ENCODE data around the gene TSPAN5. TPM values are rescaled to one million over a fixed set of nuclear protein-coding genes. Genes with fewer than 3 reads are reported as not detected.
A peak's percentile ranks its signal among the peaks of the same experiment; 100 is the strongest.

TSPAN5 gene
- total RNA-seq, 2 experiments from 2014 or later = 1.8 to 2.8 TPM

DNA sequence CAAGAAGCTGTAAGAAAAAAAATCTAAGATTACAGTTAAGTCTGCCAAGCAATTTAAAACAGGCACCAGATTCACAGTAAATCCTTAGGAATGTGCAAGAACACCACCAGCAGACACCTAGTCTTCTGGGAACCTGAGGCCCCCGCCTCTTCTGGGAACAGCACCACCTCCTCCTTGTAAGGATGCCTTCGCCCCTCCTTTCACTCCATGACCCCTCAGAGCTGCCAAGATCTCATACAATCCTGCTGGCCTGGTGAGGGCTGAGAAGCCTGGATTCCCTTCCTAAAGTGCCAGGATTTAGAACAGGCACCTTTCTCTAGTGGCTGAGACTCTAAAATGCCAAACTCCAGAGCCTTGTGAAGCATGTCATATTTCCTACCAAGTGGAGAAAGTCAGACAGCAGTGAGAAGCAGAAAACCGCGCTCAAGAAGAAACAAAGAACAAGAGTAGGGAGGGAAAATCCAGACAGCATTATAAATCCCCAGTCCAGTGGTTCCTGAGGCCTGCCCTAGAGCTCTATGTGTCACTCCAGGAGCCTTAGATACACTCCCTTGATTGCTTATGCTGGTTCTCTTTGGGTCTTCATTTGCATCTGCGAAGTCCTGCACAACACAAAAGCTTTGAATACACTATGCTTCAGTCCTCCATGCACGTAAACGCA lies 166.4 kb downstream of the TSPAN5 start:
- no peaks in the 10 kb centered on the region for H3K36me3 ChIP-seq (ENCODE audit: insufficient read depth, low read length)
- ChIA-PET CTCF (no interaction called here), POLR2A (no interaction called here)
- no peaks in the 10 kb centered on the region for H3K9me3 Mint-ChIP-seq
- intact Hi-C loops (cut with DNase I, micrococcal nuclease) = no loop called here
- H3K4me1 Mint-ChIP-seq (ENCODE audit: low read depth) = peaks cover 21% of the 10 kb centered on the region
- ATAC-seq (ENCODE audit: poor library complexity) (no peak), DNase-seq (no peak)
- no peak overlapping the region for H3K27ac ChIP-seq (ENCODE audit: low read depth in 1 of 2, low read length in 2 of 2)
- H3K4me3 Mint-ChIP-seq = no peak overlapping the region
- H3K27me3 ChIP-seq (ENCODE audit: control insufficient read depth in 1 of 2, insufficient read depth in 2 of 2, low read length in 2 of 2) = no peaks in the 10 kb centered on the region
- H3K4me3 ChIP-seq (ENCODE audit: low read length) = no peak overlapping the region
- no peak for TF ChIP-seq CTCF (IDR thresholded peaks at IDR 0.05)
- H3K4me1 ChIP-seq (ENCODE audit: insufficient read depth, low read length) = no peaks in the 10 kb centered on the region
- no peak overlapping the region for H3K27ac Mint-ChIP-seq
- no peaks in the 10 kb centered on the region for H3K27me3 Mint-ChIP-seq
- H3K36me3 Mint-ChIP-seq (ENCODE audit: low read depth) = no peaks in the 10 kb centered on the region
- no peaks in the 10 kb centered on the region for H3K9me3 ChIP-seq (ENCODE audit: control insufficient read depth in 1 of 2, insufficient read depth in 1 of 2, low read length in 2 of 2)

DNA sequence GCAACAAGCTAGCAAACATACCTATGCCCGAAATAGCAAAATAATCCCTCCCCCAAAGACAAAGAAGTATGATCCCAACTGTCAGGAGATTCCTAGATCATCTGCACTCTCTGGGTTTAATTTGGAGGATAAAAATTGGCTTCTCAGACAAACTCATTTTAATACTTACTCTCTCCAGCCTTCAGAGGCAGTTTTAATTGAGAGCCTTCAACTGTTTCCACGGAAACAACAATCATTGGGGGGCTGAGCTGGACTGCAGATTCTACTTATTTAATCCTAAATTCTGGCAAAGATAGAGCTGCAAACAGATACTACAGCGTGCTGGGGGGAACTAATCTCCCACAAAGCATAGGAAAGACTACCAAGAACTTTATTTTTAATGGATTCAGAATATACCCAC lies 168.2 kb downstream of the TSPAN5 start:
- Mint-ChIP-seq H3K27ac (no peak overlapping the region), H3K4me3 (no peak overlapping the region), H3K4me1 (ENCODE audit: low read depth) (peaks cover 37% of the 10 kb centered on the region), H3K36me3 (ENCODE audit: low read depth) (no peaks in the 10 kb centered on the region), H3K27me3 (no peaks in the 10 kb centered on the region), H3K9me3 (no peaks in the 10 kb centered on the region)
- Histone ChIP-seq H3K9me3 (ENCODE audit: control insufficient read depth in 1 of 2, insufficient read depth in 1 of 2, low read length in 2 of 2) (no peaks in the 10 kb centered on the region), H3K27ac (ENCODE audit: low read depth in 1 of 2, low read length in 2 of 2) (no peak overlapping the region), H3K27me3 (ENCODE audit: control insufficient read depth in 1 of 2, insufficient read depth in 2 of 2, low read length in 2 of 2) (no peaks in the 10 kb centered on the region), H3K4me1 (ENCODE audit: insufficient read depth, low read length) (peaks cover 3% of the 10 kb centered on the region), H3K36me3 (ENCODE audit: insufficient read depth, low read length) (no peaks in the 10 kb centered on the region), H3K4me3 (ENCODE audit: low read length) (no peak overlapping the region)
- POLR2A ChIA-PET = no interaction called here
- no peak for TF ChIP-seq CTCF (IDR thresholded peaks at IDR 0.05)
- ATAC-seq (ENCODE audit: poor library complexity) (no peak), DNase-seq (no peak)
- intact Hi-C loops (cut with DNase I, micrococcal nuclease) = no loop called here
- CTCF ChIA-PET = no interaction called here

DNA sequence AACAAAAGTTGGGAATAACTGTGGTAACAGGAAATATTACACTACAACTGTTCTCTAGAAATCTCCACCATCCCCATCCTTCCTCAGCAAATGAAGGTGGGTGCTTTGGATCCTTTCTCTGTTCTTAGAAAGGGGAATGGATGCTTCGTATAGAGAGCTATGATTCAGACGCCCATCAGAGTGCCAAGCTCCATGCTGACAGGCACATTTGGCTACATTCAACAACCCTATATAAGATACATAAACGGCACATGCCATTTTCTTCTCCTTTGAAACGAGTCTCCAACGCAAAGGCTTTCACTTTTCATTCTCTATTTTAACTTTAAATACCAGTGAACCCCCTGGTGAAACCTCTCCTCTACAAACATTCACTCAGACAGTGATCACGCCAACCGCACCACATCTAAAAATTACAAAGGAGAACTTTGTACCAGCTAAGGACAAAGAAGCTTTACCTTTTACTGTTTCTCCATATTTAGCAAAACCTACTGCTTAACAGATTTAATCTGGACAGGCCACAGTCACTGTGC lies 172.5 kb downstream of the TSPAN5 start:
- no peaks in the 10 kb centered on the region for H3K36me3 Mint-ChIP-seq (ENCODE audit: low read depth)
- peak overlapping the region; percentile 43 for H3K27ac Mint-ChIP-seq
- TF ChIP-seq CTCF (IDR thresholded peaks at IDR 0.05) = no peak
- H3K9me3 Mint-ChIP-seq = no peaks in the 10 kb centered on the region
- no peak for ATAC-seq (ENCODE audit: poor library complexity)
- H3K4me1 ChIP-seq (ENCODE audit: insufficient read depth, low read length) = peaks cover 13% of the 10 kb centered on the region
- H3K36me3 ChIP-seq (ENCODE audit: insufficient read depth, low read length) = no peaks in the 10 kb centered on the region
- H3K27ac ChIP-seq (ENCODE audit: low read depth in 1 of 2, low read length in 2 of 2) = no peak overlapping the region
- H3K4me1 Mint-ChIP-seq (ENCODE audit: low read depth) = peaks cover 58% of the 10 kb centered on the region
- H3K27me3 ChIP-seq (ENCODE audit: control insufficient read depth in 1 of 2, insufficient read depth in 2 of 2, low read length in 2 of 2) = no peaks in the 10 kb centered on the region
- no peak overlapping the region for H3K4me3 ChIP-seq (ENCODE audit: low read length)
- peak overlapping the region; percentile 16 for H3K4me3 Mint-ChIP-seq
- intact Hi-C loops (cut with DNase I, micrococcal nuclease) = no loop called here
- no peaks in the 10 kb centered on the region for H3K9me3 ChIP-seq (ENCODE audit: control insufficient read depth in 1 of 2, insufficient read depth in 1 of 2, low read length in 2 of 2)
- H3K27me3 Mint-ChIP-seq = no peaks in the 10 kb centered on the region
- ChIA-PET POLR2A (no interaction called here), CTCF (no interaction called here)
- DNase-seq = no peak
